NOMO-1 treated with dmso at 0.1 percent for 144 hours (cell line): ENCODE measurements around the gene RGS6.
"Not testable (repeated sequence)": the region's sequence is repeated elsewhere in the genome, so short reads cannot be mapped to it uniquely, and the experiment has no call there.

Experiments
- DNase-seq: peaks from one replicate; lab custom pipeline; 2025; ENCODE audit not compliant: unreplicated experiment; lab: John Stamatoyannopoulos, UW

Gene RGS6

DNA sequence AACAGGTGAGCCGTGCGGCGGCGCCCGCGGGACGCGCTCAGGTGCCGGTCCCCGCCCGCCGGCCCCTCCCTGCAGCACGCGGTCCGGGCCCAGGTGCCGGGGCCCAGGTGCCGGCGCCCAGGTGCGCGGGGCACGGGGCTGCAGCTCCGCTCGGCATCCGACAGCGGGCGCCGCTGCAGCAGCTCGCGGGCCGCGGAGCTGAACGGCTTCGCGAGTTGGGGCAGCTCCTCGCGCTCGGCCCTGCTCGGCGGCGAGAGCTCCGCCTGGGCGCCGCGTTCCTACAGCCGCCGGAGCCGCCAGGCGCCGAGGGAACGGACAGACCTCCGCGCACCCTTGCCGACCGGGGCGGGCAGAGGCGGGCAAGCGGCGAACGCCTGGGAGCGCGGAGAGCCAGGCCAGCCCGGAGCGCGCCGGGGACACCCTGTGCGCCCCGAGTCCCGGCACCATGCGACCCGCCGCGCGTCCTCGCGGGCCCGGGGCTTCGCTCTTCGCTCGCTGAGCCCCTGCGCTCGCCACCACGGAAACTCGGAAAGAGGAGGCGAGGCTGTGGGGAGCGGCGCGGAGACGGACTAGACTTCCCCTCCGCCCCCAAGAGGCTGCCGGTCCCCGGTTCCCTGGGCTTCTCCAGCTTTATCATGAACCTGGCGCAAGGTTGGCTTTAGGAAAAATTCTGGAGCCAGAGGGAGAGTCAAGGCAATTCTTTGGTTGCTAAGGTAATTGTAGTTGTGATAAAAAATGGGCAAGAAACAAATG is at the start of gene RGS6:
Gene RGS6 (plus strand): TSS at position 201 of the 753 bp plus-strand sequence.
- peak; percentile 5 for DNase-seq

- no peak for DNase-seq
These were observed 49.1 kb upstream of the RGS6 start for GRCh38 chr14:71883094-71883493.

DNA sequence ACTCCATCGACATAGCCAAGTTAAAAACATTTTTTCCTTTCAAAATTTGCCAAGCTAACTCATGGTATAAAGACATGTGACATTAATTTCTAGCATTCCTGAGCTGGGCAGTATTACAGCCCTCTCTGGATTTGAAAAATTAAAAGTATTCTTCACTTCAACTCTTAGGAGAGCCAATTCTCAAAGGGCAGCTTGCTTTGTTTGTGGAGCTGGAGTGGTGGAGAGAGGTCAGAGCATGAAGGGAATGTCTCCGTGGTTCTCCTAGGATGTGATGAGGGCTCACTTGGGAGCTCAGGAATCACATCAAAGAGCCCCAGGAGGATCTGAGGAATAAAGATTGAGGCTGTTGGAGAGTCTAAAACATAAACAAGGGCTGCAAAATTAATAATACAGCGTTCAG is 46.9 kb upstream of the RGS6 start:
- DNase-seq = no peak

- DNase-seq = not testable (repeated sequence)
These were observed 44.4 kb upstream of the RGS6 start for GRCh38 chr14:71887802-71888201.

DNA sequence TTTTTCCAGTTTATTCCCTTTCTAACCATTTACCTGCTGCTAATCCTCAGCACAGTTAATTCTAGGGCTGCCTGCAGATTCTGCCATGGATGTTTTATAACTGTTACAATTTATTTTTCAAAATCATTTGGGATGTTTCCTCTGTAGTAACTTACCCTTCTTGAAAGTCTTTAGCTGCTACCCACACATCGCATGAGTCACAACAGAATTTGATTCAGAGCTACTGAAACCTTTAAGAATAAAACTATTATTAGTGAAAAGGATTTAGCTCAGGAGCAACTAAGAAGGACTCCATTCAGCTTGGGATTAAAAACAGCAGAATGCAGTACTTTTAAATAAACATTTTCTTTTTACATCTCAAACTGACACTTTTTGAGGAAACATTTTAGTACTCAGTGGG is 41.7 kb upstream of the RGS6 start:
- DNase-seq = no peak

- no peak for DNase-seq
These were observed 41.0 kb upstream of the RGS6 start for GRCh38 chr14:71891185-71891584.

DNA sequence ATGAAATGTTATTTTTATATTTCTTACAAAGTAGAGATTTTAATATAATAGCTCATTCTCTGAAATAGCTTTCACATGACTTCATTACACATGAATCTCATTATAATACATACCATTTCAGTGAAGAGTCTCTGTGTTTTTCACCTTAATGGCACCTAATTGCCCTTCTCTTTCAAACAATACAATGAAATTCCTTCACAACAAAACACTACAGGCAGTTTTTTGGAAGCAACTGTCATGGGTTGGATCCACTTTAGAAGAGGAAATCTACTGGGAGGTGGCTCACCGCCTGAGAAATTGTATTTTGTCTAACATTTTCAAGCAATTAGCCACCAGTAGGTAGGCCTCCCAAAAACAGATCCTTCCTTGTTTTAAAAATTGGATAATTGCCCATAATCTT is 40.3 kb upstream of the RGS6 start:
- no peak for DNase-seq

GRCh38 chr14:71905031-71905430 is 27.2 kb upstream of the RGS6 start:
- no peak for DNase-seq

GRCh38 chr14:71905860-71906259 is 26.4 kb upstream of the RGS6 start:
- DNase-seq = no peak

DNA sequence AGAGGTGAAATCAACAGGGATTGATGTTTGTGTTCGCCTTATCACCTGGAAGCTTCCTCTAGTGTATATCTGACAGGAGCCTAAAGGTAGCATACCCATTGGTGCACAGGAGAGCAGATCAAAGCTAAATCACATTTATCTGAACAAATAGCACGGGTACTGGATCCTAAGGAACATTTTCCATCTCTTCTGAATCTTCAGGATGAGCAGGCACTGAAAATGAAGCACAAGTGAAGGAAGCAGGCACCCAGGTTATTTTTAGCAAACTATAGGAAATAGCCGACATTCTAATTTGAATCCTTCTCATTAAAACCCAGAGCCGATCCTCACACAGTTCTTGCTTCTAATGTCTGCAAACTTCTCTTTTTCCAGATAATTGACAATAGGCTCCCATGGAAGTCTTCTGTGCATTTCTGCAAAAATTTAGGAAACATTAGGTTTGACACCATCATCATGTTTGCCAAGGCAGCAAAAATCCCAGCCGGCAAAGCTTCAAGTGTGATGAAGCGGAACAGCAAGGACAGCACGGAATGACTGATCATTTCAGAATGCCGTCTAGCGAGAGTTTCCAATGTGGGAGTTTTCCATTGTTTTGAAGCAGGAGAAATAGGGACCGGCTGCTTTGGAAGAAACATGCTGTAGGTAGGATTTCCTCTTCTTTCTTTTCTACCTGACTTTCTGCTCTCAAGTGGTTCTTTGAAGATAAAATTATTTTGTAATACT is 24.3 kb upstream of the RGS6 start:
- no peak for DNase-seq

- no peak for DNase-seq
These were observed 20.6 kb upstream of the RGS6 start for GRCh38 chr14:71911669-71912068.

GRCh38 chr14:71913342-71913741 is 18.9 kb upstream of the RGS6 start:
- no peak for DNase-seq

- DNase-seq = no peak
These were observed 13.3 kb upstream of the RGS6 start for GRCh38 chr14:71918955-71919354.

DNA sequence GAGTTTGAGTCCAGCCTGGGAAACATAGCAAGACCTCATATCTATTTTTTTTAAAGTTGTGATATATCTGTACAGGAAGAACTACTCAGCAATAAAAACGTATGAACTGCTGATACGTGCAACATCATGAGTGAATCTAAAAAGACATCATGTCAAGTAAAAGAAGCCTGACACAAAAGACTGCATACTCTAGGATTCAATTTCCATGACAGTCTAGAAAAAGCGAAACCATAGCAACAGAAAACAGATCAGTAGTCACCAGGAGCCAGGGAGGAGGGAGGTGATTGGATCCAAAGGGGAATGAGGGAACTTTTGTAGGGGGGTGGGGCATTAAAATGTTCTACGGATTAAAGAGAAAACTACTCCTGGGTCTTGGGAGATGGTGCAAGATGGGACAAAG is 8.7 kb upstream of the RGS6 start:
- DNase-seq = no peak

DNA sequence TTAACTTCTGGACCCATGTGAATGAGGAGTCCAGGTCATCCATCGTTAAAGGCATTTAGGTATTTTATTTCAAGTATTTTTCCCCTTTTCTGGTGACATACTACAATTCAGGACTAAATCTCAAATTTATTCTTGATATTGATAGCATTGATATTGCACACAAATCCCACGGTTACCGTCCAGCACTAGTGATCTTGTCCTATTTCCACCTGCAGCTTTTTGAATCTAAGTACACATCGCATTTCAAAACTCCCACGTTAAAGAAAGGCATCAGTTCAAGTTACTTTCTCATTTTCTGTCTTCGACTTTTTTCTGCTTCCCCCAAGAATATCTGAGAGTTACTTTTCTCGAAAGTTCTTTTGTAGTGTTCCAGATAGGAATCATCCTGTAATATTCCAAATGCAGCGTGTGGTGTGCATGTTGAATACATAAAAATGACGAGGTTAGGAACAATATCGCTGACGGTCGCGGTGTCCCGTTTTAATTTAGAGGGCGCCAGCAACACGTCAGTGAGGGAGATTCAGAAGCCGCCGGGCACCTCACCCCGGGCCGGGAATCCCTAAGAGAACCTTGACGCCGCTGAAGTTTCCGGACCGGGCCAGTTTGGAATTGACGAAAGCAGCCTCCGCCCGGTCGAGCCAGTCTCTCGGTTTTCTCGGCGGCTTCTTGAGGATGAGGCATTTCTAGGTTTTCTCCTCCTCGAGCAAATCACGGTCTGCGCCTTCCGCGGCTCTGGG is 569 bp upstream of the RGS6 start:
- DNase-seq = no peak

- no peak for DNase-seq
These were observed 865 bp downstream of the RGS6 start for GRCh38 chr14:71933001-71933587.

DNA sequence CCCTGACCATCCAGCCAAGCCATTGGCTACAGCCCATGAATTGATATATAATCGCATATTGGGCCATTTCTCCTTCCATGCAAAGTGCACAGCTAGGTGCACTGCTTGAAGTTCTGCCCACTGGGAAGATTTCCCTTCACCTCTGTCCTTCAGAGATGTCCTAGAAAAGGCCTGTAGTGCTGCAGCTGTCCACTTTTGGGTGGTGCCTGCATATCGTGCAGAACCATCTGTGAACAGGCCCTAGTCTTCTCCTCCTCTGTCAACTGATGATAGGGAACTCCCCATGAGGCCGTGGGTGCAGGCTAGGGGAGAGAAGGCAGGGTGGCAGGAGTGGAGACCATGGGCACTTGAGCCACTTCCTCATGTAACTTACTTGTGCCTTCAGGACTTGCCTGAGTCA is 6.0 kb downstream of the RGS6 start:
- DNase-seq = not testable (repeated sequence)

GRCh38 chr14:71939344-71939743 is 7.1 kb downstream of the RGS6 start:
- not testable (repeated sequence) for DNase-seq

- not testable (repeated sequence) for DNase-seq
These were observed 8.3 kb downstream of the RGS6 start for GRCh38 chr14:71940500-71940899.

GRCh38 chr14:71941616-71942015 is 9.4 kb downstream of the RGS6 start:
- DNase-seq = not testable (repeated sequence)

GRCh38 chr14:71942904-71943694 is 10.9 kb downstream of the RGS6 start:
- DNase-seq = peak; percentile 41
